NCI-H2081 (cell line): Measurements from ENCODE around the gene PCDHGA9.
"Not testable (repeated sequence)": the region's sequence is repeated elsewhere in the genome, so short reads cannot be mapped to it uniquely, and the experiment has no call there.

Experiments
- DNase-seq, 2 experiments: peaks; one replicate each; lab custom pipeline; 2025; lab: John Stamatoyannopoulos, UW

The PCDHGA9 gene

DNA sequence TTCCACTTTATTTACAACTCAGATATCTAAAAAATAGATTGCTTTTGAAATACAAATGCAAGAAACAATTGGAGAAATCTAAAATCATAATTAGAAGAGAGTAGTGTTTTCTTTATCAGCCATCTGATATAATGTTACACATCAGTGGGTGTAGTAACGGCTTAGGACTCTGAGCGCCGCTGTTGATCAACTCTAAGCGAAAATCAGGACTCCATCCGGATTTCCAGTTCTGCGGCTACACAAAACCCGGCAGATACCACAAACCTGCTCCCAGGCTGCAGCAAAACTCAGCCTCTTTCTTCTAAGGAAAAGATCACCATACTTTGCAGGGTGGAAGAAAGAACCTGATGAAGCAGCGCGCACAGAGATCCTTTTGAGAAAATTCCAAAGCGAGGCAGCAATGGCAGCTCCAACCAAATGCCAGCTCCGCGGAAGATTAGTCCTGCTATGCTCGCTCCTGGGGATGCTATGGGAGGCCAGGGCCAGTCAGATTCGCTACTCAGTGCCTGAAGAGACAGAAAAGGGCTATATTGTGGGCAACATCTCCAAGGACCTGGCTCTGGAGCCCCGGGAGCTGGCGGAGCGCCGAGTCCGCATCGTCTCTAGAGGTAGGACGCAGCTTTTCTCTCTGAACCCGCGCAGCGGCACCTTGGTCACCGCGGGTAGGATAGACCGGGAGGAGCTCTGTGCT lies at the start of gene PCDHGA9:
TSS of gene PCDHGA9 (plus strand) at position 226 of the 691 bp plus-strand sequence. CDS start at position 401, 175 bp downstream.
- DNase-seq = no peak

DNA sequence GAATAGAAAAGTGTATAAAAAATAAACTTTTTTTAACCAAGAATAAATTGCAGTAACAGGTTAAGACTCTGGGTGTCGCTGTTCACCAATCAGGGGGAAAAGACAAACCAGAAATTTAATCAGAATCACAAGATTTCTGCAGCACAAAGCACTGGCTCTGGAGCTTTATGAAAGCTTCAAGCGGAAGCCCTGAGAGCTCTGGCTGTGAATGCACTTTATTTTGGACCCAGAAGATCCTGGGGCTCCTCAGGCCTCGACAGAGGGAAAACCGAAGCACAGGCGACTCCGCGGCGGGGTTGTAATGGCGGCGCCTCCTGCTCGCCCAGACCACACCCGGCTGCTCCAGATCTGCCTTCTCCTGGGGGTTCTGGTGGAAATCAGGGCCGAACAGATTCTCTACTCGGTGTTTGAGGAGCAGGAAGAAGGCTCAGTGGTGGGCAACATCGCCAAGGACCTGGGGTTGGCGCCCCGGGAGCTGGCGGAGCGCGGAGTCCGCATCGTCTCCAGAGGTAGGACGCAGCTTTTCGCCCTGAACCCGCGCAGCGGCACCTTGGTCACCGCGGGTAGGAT lies 47.6 kb upstream of the PCDHGA9 start, which contains the start of gene PCDHGA4:
TSS of gene PCDHGA4 (plus strand) at position 122 of the 570 bp plus-strand sequence. CDS start at position 209, 87 bp downstream.
- no peak for DNase-seq

DNA sequence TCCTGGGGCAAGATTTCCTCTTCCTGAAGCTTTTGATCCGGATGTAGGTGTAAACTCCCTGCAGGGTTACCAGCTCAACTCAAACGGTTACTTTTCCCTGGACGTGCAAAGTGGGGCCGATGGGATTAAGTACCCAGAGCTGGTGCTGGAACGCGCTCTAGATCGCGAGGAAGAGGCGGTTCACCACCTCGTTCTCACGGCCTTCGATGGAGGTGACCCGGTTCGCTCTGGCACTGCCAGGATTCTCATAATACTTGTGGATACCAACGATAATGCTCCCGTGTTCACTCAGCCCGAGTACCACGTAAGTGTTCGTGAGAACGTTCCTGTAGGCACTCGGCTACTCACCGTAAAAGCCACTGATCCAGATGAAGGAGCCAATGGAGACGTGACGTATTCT lies 46.9 kb upstream of the PCDHGA9 start:
- no peak for DNase-seq

DNA sequence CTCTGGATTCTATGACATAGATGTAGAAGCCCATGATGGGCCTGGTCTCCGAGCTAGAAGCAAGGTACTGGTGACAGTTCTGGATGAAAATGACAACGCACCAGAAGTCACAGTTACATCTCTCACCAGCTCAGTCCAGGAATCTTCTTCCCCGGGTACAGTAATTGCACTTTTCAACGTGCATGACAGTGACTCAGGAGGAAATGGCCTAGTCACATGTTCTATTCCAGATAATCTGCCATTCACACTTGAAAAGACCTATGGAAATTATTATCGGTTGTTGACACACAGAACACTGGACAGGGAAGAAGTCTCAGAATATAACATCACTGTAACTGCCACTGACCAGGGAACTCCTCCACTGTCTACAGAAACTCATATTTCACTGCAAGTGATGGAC lies 46.4 kb upstream of the PCDHGA9 start:
- DNase-seq = no peak

DNA sequence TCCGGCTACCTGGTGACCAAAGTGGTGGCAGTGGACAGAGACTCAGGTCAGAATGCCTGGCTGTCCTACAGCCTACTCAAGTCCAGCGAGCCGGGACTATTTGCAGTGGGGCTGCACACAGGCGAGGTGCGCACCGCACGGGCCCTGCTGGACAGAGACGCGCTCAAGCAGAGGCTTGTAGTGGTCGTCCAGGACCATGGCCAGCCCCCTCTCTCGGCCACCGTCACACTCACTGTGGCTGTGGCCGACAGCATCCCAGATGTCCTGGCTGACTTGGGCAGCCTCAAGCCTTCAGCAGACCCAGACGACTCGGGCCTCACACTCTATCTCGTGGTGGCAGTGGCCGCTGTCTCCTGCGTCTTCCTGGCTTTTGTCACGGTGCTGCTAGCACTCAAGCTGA lies 45.6 kb upstream of the PCDHGA9 start:
- no peak for DNase-seq

DNA sequence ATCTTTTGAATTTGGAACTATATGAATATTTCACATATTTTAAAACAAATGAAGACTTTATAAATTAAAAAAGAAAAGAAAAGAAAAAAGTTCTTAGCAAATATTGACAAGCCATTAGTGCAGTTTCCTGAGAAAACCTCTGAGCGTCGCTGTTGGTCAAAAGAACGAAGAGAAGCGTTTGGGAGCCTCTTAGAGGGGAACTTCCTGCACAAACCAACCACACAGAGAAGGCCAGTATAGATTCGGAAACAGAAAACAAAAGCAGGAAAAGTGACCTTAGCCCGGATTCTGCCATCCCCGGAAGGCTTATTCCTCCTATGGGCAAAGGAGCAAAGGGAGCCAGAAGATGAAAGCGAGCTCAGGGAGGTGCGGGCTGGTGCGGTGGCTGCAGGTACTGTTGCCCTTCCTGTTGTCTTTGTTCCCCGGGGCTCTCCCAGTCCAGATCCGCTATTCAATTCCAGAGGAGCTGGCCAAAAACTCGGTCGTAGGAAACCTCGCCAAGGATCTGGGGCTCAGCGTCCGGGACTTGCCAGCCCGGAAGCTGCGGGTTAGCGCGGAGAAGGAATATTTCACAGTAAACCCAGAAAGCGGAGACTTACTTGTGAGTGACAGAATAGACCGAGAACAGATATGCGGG lies 42.7 kb upstream of the PCDHGA9 start, which contains the start of gene PCDHGB2:
TSS of gene PCDHGB2 (plus strand) at position 205 of the 637 bp plus-strand sequence. CDS start at position 347, 142 bp downstream.
- no peak for DNase-seq

DNA sequence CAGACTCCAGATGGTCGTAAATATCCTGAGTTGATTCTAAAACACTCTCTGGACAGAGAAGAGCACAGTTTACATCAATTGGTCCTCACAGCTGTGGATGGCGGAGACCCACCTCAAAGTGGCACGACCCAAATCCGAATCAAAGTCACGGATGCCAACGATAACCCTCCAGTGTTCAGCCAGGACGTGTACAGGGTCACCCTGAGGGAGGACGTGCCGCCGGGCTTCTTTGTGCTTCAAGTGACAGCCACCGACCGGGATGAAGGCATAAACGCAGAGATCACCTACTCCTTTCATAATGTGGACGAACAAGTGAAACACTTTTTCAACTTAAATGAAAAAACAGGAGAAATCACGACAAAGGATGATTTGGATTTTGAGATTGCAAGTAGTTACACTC lies 41.9 kb upstream of the PCDHGA9 start:
- DNase-seq = no peak

DNA sequence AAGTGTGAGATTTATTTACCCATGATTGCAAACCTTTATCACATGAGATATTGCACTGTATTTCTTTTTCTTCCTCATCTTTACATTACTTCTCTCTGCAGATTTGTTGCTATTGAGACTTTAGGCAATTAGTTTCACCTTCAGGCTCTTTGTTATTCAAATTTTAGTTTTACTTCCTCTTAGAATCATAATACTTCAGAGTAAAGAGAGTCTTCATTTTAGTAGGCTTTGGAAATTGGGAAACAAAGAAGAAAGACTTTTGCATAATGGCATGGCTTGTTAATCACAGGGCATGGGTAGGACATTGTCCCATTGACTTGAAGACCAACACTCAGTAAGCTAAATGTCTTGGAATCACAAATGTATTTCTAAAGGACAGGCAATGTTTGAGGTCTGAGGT lies 39.9 kb upstream of the PCDHGA9 start:
- DNase-seq = no peak

DNA sequence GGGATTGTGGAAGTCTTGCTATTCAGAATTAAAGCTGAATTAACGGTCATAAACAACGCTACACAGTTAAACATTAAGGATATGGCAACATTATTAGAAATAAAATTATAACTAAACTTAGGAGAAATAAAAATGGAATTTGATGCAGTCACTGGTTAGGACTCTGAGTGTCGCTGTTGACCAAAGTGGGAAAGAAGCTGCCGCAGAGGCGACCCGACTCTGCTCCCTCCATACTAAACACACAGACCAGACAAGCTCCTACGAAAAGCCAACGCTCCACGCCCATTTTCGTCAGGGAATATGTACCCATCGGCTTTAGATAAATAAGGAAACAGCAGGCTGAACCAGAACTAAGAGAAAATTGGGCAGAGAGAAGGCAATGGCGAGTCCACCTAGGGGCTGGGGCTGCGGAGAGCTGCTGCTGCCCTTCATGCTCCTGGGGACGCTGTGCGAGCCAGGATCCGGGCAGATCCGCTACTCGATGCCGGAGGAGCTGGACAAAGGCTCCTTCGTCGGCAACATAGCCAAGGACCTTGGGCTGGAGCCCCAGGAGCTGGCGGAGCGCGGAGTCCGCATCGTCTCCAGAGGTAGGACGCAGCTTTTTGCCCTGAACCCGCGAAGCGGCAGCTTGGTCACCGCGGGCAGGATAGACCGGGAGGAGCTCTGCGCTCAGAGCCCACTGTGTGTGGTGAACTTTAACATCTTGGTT lies 38.5 kb upstream of the PCDHGA9 start, which contains the start of gene PCDHGA5:
TSS of gene PCDHGA5 (plus strand) at position 211 of the 709 bp plus-strand sequence. CDS start at position 380, 169 bp downstream.
- DNase-seq = no peak

DNA sequence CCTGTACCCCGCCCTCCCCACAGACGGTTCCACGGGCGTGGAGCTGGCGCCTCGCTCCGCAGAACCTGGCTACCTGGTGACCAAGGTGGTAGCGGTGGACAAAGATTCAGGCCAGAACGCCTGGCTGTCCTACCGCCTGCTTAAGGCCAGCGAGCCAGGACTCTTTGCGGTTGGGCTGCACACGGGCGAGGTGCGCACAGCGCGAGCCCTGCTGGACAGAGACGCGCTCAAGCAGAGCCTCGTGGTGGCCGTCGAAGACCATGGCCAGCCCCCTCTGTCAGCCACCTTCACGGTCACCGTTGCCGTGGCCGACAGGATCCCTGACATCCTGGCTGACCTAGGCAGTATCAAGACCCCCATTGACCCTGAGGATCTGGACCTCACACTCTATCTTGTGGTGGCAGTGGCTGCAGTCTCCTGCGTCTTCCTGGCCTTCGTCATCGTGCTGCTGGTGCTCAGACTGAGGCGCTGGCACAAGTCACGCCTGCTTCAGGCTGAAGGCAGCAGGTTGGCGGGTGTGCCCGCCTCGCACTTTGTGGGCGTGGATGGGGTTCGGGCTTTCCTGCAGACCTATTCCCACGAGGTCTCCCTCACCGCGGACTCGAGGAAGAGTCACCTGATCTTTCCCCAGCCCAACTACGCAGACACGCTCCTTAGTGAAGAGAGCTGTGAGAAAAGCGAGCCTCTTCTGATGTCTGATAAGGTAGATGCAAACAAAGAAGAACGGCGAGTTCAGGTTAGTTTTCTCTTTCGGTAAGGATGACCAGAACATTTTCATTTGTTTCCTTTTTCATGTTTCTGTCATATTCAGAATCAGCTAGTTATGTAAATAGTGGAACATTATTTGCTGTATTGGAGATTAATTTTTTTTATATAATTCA lies 36.3 kb upstream of the PCDHGA9 start:
- DNase-seq = no peak

DNA sequence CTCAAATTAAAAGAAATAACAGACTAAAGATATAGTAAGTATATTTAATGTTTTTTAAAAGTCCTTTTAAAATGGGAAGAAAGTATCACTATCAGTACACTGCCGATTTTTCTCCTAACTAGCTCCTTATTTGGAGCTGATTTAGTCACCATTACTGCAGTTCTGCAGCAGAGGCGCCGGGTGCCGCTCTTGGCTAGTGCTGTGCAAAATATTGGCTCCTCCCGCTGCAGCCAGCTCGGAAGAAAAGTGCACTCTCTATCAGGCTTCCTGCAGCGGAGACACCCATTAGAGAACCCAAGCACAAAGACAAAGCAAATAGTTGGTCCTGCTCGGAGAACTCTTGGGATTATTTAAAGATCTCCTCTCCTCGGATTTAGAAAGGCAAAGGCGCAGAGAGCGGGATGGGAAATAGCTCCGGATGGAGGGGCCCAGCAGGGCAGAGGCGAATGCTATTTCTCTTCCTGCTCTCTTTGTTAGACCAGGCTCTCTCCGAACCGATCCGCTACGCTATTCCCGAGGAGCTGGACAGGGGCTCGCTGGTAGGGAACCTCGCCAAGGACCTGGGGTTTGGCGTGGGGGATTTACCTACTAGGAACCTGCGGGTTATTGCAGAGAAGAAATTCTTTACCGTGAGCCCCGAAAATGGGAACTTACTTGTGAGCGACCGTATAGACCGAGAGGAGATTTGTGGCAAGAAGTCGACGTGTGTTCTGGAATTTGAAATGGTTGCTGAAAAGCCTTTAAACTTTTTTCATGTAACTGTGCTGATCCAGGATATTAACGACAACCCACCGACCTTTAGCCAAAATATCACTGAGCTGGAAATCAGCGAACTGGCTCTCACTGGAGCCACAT lies 32.4 kb upstream of the PCDHGA9 start, which contains the start of gene PCDHGB3:
TSS of gene PCDHGB3 (plus strand) at position 249 of the 855 bp plus-strand sequence. CDS start at position 402, 153 bp downstream.
- no peak for DNase-seq

DNA sequence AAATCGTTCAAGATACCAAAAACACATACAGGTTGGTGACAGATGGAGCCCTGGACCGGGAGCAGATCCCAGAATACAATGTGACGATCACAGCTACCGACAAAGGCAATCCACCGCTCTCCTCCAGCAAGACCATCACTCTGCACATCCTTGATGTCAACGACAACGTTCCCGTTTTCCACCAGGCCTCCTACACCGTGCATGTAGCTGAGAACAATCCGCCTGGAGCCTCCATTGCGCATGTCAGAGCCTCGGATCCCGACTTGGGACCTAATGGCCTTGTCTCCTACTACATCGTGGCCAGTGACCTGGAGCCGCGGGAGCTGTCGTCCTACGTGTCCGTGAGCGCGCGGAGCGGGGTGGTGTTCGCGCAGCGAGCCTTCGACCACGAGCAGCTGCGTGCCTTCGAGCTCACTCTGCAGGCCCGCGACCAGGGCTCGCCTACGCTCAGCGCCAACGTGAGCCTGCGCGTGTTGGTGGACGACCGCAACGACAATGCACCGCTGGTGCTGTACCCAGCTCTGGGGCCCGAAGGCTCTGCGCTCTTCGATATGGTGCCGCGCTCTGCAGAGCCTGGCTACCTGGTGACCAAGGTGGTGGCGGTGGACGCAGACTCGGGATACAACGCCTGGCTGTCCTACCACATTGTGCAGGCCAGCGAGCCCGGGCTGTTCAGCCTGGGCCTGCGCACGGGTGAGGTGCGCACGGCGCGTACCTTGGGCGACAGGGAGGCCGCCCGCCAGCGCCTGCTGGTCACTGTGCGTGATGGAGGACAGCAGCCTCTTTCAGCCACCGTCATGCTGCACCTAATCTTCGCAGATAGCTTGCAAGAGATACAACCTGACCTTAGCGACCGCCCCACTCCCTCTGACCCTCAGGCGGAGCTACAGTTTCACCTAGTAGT lies 30.8 kb upstream of the PCDHGA9 start:
- DNase-seq = no peak

DNA sequence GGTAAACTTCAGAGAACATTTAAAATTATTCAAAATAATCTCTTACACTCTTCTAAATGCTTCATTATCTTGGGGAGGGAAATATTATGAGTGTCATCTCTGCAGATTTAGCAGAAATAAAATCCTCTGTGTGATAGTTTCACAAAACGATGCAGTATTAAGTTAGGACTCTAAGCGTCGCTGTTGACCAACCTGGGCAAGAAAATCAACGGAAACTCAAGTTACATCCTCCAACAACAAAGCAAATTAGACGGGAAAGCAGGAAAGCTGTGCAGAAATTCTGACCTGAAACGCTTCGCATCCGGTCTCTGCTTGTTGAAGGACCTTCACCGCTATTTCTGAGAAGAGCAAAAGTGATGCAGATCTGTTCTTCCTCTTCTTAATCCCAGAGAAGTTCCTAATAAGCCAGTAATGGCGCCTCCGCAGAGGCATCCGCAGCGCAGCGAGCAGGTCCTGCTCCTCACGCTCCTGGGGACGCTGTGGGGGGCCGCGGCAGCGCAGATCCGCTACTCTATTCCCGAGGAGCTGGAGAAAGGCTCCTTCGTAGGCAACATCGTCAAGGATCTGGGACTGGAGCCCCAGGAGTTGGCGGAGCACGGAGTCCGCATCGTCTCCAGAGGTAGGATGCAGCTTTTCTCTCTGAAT lies 28.8 kb upstream of the PCDHGA9 start, which contains the start of gene PCDHGA6:
TSS of gene PCDHGA6 (plus strand) at position 219 of the 645 bp plus-strand sequence. CDS start at position 412, 193 bp downstream.
- DNase-seq = no peak

DNA sequence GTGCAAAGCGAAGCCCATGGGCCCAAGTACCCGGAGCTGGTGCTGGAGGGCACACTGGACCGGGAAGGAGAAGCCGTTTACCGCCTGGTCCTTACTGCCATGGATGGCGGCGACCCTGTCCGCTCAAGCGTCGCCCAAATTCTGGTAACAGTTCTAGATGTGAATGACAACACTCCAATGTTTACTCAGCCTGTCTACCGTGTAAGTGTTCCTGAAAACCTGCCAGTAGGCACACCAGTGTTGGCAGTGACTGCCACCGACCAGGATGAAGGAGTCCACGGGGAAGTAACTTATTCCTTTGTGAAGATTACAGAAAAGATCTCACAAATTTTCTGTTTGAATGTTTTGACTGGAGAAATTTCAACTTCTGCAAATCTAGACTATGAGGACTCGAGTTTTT lies 28.0 kb upstream of the PCDHGA9 start:
- no peak for DNase-seq

DNA sequence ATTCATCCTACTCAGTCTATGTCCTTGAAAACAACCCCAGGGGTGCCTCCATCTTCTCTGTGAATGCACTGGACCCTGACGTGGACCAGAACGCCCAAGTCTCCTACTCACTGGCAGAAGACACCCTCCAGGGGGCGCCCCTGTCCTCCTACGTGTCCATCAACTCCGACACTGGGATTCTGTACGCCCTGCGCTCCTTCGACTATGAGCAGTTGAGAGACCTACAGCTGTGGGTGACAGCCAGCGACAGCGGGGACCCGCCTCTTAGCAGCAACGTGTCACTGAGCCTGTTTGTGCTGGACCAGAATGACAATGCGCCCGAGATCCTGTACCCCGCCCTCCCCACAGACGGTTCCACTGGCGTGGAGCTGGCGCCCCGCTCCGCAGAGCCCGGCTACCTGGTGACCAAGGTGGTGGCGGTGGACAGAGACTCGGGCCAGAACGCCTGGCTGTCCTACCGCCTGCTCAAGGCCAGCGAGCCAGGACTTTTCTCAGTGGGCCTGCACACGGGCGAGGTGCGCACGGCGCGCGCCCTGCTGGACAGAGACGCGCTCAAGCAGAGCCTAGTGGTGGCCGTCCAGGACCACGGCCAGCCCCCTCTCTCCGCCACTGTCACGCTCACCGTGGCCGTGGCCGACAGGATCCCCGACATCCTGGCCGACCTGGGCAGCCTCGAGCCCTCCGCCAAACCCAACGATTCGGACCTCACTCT lies 27.0 kb upstream of the PCDHGA9 start:
- not testable (repeated sequence) for DNase-seq

DNA sequence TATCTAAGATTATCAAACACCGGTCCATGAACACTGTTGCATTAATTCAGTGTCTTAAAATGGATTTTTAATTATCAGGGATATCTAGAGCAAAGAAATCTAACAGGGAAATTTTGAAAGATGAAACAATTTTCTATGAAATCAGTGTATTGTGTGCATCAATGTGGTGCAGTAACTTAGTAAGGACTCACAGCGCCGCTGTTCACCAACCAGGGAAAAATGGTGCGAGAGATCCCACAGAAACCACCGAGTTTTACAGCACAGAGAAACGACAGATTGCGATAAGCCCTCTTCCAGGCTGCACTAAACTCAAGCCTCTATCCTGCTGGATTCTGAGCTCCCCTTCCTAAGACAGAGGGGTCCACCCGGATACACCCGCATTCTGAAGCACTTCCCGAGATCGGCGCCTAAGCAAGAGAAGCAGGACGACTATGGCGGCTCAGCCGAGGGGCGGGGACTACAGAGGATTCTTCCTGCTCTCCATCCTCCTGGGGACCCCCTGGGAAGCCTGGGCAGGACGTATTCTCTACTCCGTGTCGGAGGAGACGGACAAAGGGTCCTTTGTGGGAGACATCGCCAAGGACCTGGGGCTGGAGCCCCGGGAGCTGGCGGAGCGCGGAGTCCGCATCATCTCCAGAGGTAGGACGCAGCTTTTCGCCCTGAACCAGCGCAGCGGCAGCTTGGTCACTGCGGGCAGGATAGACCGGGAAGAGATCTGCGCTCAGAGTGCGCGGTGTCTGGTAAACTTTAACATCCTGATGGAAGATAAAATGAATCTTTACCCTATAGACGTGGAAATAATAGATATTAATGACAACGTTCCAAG lies 19.9 kb upstream of the PCDHGA9 start, which contains the start of gene PCDHGA7:
TSS of gene PCDHGA7 (plus strand) at position 274 of the 826 bp plus-strand sequence. CDS start at position 432, 158 bp downstream.
- no peak for DNase-seq

DNA sequence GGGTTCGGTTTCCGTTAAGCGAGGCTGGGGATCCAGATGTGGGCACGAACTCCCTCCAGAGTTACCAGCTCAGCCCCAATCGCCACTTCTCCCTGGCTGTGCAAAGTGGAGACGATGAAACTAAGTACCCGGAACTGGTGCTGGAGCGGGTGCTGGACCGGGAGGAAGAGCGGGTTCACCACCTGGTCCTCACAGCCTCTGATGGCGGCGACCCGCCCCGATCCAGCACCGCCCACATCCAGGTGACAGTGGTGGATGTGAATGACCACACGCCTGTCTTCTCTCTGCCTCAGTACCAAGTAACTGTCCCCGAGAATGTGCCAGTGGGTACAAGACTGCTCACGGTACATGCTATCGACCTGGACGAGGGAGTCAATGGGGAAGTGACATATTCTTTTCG lies 19.2 kb upstream of the PCDHGA9 start:
- no peak for DNase-seq
